Loucy (cell line): ENCODE data around the gene MAPK1.

Experiments used
- EZH2phosphoT487 ChIP-seq: fragments of 200-600 bp; IDR thresholded peaks from 2 replicates; pipeline ENCODE4 v1.6.1; 2018; ENCODE audit warnings: antibody characterized with exemption, mild to moderate bottlenecking, moderate library complexity, borderline replicate concordance
- TF ChIP-seq, protein P1 (sequence below): fragments of 200-600 bp; sonication (generic); conservative IDR thresholded peaks from 2 replicates; pipeline ENCODE4 v1.5.1; 2014; ENCODE audit warnings: mild to moderate bottlenecking, antibody characterized with exemption, low read length

DNA sequence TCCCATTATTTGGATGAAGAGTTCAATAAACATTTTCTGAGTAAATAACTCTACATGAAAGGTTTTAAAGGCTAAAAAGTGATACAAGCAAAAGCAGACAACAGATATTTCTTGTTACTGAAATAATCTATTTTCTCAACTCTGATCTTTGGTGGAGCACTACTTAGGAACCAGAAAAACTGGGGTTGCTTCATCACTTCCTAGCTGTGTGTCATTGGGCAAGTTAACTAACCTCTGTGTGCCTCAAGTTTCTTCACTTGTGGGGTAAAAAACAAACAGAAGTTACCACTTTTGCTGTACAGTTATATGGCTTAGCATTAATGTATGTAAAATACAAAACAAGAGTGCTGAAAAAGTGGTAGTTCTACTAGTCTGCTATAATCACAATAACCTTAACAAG lies 5.6 kb downstream of the MAPK1 start:
- TF ChIP-seq, protein P1, sequence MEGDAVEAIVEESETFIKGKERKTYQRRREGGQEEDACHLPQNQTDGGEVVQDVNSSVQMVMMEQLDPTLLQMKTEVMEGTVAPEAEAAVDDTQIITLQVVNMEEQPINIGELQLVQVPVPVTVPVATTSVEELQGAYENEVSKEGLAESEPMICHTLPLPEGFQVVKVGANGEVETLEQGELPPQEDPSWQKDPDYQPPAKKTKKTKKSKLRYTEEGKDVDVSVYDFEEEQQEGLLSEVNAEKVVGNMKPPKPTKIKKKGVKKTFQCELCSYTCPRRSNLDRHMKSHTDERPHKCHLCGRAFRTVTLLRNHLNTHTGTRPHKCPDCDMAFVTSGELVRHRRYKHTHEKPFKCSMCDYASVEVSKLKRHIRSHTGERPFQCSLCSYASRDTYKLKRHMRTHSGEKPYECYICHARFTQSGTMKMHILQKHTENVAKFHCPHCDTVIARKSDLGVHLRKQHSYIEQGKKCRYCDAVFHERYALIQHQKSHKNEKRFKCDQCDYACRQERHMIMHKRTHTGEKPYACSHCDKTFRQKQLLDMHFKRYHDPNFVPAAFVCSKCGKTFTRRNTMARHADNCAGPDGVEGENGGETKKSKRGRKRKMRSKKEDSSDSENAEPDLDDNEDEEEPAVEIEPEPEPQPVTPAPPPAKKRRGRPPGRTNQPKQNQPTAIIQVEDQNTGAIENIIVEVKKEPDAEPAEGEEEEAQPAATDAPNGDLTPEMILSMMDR: no peak
- TF ChIP-seq EZH2phosphoT487: no peak
